ENCODE results near the gene MAP1LC3C.

The MAP1LC3C gene

DNA sequence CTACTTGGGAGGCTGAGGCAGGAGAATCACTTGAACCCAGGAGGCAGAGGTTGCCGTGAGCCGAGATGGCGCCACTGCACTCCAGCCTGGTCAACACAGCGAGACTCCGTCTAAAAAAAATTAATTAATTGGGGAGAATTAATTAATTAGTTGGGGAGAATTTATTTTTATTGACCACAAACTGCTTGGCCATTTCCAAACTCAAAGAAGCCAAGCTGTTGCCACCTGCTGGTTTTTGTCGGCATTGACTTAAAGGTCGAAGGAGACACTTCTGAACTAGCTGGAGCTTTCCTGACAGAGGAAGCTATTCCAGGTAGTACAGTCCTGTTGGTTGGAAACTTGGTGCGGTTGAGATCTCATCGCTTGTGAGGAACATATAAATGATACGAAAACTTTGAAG is 13.1 kb downstream of the MAP1LC3C start:
- Histone ChIP-seq H3K4me1 (ENCODE audit: control insufficient read depth, insufficient read depth, low read length) (no peaks in the 10 kb centered on the region), H3K4me3 (ENCODE audit: low read length) (no peak overlapping the region), H3K9me3 (ENCODE audit: control insufficient read depth, low read length) (no peaks in the 10 kb centered on the region), H3K9ac (ENCODE audit: low read length) (no peak overlapping the region), H3K27me3 (ENCODE audit: control insufficient read depth, insufficient read depth, low read length) (no peaks in the 10 kb centered on the region), H3K36me3 (ENCODE audit: control insufficient read depth, insufficient read depth, low read length) (no peaks in the 10 kb centered on the region)

DNA sequence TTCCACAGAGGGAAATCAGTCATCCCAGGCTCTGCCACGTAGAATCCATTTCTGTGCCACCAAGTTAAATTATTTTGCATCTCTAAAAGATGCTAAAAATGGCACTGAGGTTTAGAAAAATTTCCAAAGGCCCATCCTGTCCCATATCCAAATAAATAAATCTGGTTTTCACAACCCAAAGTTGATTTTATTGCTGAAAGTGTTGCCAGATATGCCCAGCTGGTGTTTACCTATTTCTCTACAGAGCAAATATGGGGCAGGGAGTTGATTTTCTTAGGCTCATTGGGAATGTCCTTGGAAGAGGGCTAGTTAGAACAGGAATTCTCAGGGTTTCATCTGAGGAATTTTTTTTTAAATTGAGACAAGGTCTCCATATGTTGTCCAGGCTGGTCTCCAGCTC is 19.0 kb downstream of the MAP1LC3C start:
- Histone ChIP-seq H3K9ac (ENCODE audit: low read length) (no peak overlapping the region), H3K9me3 (ENCODE audit: control insufficient read depth, low read length) (no peaks in the 10 kb centered on the region), H3K27me3 (ENCODE audit: control insufficient read depth, insufficient read depth, low read length) (no peaks in the 10 kb centered on the region), H3K36me3 (ENCODE audit: control insufficient read depth, insufficient read depth, low read length) (no peaks in the 10 kb centered on the region), H3K4me3 (ENCODE audit: low read length) (no peak overlapping the region), H3K4me1 (ENCODE audit: control insufficient read depth, insufficient read depth, low read length) (no peaks in the 10 kb centered on the region)

DNA sequence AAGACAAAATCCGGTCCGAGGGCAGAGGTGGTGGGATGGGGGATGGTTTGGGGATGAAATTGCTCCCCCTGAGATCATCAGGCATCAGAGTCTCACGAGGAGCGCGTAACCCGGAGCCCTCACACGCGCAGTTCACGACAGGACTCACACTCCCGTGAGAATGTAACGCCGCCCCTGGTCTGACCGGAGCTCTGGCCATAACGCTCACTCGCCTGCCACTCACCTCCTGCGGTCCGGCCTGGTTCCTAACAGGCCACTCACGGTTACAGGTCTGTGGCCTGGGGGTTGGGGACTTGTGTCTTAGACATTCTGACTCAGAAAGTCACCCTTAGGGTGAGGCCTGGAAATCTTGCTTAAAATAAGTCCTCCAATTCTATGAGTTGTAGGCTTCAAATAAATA is 19.8 kb downstream of the MAP1LC3C start:
- Histone ChIP-seq H3K4me1 (ENCODE audit: control insufficient read depth, insufficient read depth, low read length) (no peaks in the 10 kb centered on the region), H3K36me3 (ENCODE audit: control insufficient read depth, insufficient read depth, low read length) (no peaks in the 10 kb centered on the region), H3K27me3 (ENCODE audit: control insufficient read depth, insufficient read depth, low read length) (no peaks in the 10 kb centered on the region), H3K4me3 (ENCODE audit: low read length) (no peak overlapping the region), H3K9me3 (ENCODE audit: control insufficient read depth, low read length) (no peaks in the 10 kb centered on the region), H3K9ac (ENCODE audit: low read length) (no peak overlapping the region)

DNA sequence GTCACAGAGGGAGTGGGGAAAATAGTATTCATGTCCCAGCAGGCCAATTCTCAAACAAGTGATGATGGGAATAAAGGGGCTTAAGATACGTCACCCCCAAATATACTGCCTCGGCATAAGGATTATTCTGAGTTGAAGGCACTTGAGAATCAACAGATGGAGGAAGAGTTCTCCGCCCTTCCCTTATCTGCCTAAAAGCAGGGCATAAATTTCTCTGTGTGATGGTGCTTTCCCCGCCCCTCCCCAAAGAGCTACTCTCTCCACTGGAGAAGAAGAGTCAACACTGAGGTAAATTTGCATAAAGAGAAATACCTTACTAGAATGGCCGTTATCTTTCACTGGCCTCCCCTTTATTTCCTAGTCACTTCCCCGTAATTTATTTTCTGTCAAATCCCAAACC is 22.7 kb downstream of the MAP1LC3C start:
- no peaks in the 10 kb centered on the region for H3K9me3 ChIP-seq (ENCODE audit: control insufficient read depth, low read length)
- no peaks in the 10 kb centered on the region for H3K36me3 ChIP-seq (ENCODE audit: control insufficient read depth, insufficient read depth, low read length)
- no peaks in the 10 kb centered on the region for H3K4me1 ChIP-seq (ENCODE audit: control insufficient read depth, insufficient read depth, low read length)
- H3K27me3 ChIP-seq (ENCODE audit: control insufficient read depth, insufficient read depth, low read length) = no peaks in the 10 kb centered on the region
- no peak overlapping the region for H3K9ac ChIP-seq (ENCODE audit: low read length)
- H3K4me3 ChIP-seq (ENCODE audit: low read length) = no peak overlapping the region

DNA sequence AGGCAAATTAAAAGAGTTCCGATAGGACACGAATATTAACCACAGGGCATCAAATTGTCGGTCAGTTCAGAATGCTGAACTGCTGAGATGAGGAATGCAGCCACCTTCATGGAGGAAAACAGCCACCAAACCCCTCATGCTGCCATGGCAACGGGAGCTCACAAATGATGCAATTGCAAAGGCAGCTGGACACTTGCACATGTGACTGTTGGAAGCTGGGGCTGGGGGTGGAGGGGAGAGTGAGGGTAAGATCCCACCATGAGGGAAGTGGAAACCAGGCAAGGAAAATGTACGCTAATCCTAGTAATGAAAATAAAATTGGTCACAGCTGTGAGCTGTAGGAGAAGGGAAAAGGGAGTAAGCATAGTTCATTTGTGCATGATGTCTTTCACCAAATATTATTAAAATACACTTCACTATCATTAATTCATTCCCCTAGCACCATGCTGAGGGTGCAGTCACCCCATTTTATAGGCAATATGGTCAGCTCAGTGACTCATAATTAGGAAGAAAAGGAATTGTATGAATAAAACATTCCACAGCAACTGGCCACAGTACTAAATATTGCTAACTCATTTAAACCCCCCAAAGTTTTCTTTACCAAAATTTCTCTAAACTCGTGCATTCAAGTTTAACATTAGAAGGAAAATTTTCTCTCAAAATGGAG is 26.1 kb downstream of the MAP1LC3C start:
- Histone ChIP-seq H3K4me3 (ENCODE audit: low read length) (no peak overlapping the region), H3K27me3 (ENCODE audit: control insufficient read depth, insufficient read depth, low read length) (no peaks in the 10 kb centered on the region), H3K4me1 (ENCODE audit: control insufficient read depth, insufficient read depth, low read length) (no peaks in the 10 kb centered on the region), H3K36me3 (ENCODE audit: control insufficient read depth, insufficient read depth, low read length) (no peaks in the 10 kb centered on the region), H3K9ac (ENCODE audit: low read length) (no peak overlapping the region), H3K9me3 (ENCODE audit: control insufficient read depth, low read length) (no peaks in the 10 kb centered on the region)

DNA sequence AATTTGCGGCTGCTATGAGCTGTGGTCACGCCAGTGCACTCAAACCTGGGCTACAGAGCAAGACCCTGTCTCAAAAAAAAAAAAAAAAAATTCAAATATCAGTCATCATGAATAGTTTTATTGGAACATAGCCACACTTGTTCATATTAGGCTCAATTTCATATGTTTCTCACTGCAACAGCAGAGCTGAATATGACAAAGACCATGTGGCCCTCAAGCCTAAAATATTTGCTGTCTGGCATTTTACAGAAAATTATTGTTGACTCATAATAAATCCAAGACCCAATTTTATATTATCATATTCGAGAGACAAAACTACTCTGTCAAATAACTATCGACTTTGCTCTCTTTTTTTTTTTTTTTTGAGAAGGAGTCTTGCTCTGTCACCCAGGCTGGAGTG is 30.3 kb downstream of the MAP1LC3C start:
- no peaks in the 10 kb centered on the region for H3K9me3 ChIP-seq (ENCODE audit: control insufficient read depth, low read length)
- H3K4me3 ChIP-seq (ENCODE audit: low read length) = no peak overlapping the region
- H3K27me3 ChIP-seq (ENCODE audit: control insufficient read depth, insufficient read depth, low read length) = no peaks in the 10 kb centered on the region
- H3K36me3 ChIP-seq (ENCODE audit: control insufficient read depth, insufficient read depth, low read length) = no peaks in the 10 kb centered on the region
- H3K9ac ChIP-seq (ENCODE audit: low read length) = no peak overlapping the region
- no peaks in the 10 kb centered on the region for H3K4me1 ChIP-seq (ENCODE audit: control insufficient read depth, insufficient read depth, low read length)

DNA sequence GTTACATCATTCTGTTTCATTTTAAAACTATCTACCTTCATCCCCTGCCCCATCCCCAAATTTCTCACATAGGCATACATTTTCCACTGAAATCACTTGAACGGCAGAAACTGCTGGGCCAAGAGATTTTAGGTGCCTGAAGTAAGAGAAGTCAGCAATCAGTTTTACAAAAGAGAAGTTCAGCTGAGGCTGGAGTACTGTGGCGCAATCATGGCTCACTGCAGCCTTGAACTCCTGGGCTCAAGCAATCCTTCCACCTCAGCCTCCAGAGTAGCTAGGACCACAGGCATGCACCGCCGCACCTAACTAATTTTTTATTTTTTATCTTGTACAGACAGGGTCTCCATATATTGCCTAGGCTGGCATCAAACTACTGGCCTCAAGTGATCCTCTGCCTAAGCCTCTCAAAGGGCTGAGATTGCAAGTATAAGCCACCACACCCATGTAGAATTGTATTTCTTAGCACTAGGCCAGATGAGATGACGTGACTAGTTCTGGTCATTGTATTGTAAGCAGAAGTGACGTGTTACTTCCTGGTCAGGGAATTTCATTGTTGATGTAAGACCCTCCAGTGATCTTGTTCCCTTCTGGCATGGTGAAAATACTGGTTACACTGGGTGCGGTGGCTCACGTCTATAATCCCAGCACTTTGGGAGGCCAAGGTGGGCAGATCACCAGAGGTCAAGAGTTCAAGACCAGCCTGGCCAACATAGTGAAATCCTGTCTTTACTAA is 34.2 kb downstream of the MAP1LC3C start:
- no peaks in the 10 kb centered on the region for H3K9me3 ChIP-seq (ENCODE audit: control insufficient read depth, low read length)
- no peak overlapping the region for H3K4me3 ChIP-seq (ENCODE audit: low read length)
- no peaks in the 10 kb centered on the region for H3K4me1 ChIP-seq (ENCODE audit: control insufficient read depth, insufficient read depth, low read length)
- H3K36me3 ChIP-seq (ENCODE audit: control insufficient read depth, insufficient read depth, low read length) = no peaks in the 10 kb centered on the region
- no peak overlapping the region for H3K9ac ChIP-seq (ENCODE audit: low read length)
- no peaks in the 10 kb centered on the region for H3K27me3 ChIP-seq (ENCODE audit: control insufficient read depth, insufficient read depth, low read length)

DNA sequence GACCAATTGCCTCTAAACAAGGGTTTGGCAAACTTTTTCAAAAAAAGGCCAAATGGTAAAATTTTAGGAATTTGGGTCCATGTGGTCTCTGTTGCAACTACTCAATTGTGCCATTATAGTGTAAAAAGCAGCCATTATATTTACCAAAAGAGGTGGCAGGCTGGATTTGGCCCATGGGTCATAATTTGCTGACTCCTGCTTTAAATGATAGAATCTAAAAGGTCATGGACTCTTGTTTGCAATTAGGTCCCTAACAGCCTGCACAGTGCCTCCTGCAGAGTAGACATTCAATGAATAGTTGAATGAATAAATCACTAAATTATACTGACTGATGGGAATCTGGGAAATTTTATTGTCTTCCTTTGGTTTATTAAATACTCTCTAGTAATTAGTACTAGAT is 35.2 kb downstream of the MAP1LC3C start:
- Histone ChIP-seq H3K9ac (ENCODE audit: low read length) (no peak overlapping the region), H3K27me3 (ENCODE audit: control insufficient read depth, insufficient read depth, low read length) (no peaks in the 10 kb centered on the region), H3K4me3 (ENCODE audit: low read length) (no peak overlapping the region), H3K9me3 (ENCODE audit: control insufficient read depth, low read length) (no peaks in the 10 kb centered on the region), H3K4me1 (ENCODE audit: control insufficient read depth, insufficient read depth, low read length) (no peaks in the 10 kb centered on the region), H3K36me3 (ENCODE audit: control insufficient read depth, insufficient read depth, low read length) (no peaks in the 10 kb centered on the region)

DNA sequence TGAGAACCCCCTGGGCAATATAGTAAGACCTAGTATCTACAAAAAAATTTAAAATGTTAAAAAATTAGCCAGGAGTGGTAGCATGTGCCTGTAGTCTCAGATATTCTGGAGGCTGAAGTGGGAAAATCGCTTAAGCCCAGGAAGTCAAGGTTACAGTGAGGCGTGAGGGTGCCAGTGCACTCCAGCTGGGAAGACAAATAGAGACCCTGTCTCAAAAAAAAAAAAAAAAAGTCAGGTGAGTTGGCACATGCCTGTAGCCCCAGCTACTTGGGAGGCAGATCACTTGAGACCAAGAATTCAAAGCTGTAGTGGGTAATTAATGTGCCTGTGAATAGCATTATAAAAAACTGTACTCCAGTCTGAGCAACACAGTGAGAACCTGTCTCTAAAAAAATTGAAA is 36.7 kb downstream of the MAP1LC3C start:
- H3K27me3 ChIP-seq (ENCODE audit: control insufficient read depth, insufficient read depth, low read length) = no peaks in the 10 kb centered on the region
- H3K4me3 ChIP-seq (ENCODE audit: low read length) = no peak overlapping the region
- no peaks in the 10 kb centered on the region for H3K9me3 ChIP-seq (ENCODE audit: control insufficient read depth, low read length)
- H3K36me3 ChIP-seq (ENCODE audit: control insufficient read depth, insufficient read depth, low read length) = no peaks in the 10 kb centered on the region
- no peaks in the 10 kb centered on the region for H3K4me1 ChIP-seq (ENCODE audit: control insufficient read depth, insufficient read depth, low read length)
- no peak overlapping the region for H3K9ac ChIP-seq (ENCODE audit: low read length)

DNA sequence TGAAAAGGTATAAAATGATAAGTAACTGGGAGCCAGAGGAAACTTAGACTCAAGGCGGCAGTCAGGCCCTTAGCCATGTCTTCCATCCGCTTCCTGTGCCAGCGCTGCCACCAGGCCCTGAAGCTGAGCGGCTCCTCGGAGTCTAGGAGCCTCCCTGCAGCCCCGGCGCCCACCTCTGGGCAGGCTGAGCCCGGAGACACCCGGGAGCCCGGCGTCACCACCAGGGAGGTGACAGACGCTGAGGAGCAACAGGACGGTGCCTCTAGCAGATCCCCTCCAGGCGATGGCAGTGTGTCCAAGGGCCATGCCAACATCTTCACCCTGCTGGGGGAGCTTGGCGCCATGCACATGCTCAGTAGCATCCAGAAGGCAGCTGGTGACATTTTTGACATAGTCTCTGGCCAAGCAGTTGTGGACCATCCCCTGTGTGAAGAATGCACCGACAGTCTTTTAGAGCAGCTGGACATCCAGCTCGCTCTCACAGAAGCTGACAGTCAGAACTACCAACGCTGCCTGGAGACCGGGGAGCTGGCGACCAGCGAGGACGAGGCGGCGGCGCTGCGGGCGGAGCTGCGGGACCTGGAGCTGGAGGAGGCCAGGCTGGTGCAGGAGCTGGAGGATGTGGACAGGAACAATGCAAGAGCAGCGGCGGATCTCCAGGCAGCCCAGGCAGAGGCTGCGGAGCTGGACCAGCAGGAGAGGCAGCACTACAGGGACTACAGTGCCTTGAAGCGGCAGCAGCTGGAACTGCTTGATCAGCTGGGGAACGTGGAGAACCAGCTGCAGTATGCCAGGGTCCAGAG is 41.0 kb downstream of the MAP1LC3C start, which contains the start of gene BECN2:
Gene BECN2 (plus strand): TSS at position 76 of the 803 bp plus-strand sequence. CDS start 0 bp downstream, at position 76.
- H3K9me3 ChIP-seq (ENCODE audit: control insufficient read depth, low read length) = no peaks in the 10 kb centered on the region
- no peak within 1 kb of the TSS for H3K9ac ChIP-seq (ENCODE audit: low read length)
- no peaks in the 10 kb centered on the region for H3K27me3 ChIP-seq (ENCODE audit: control insufficient read depth, insufficient read depth, low read length)
- no peaks in the 10 kb centered on the region for H3K4me1 ChIP-seq (ENCODE audit: control insufficient read depth, insufficient read depth, low read length)
- no peaks in the 10 kb centered on the region for H3K36me3 ChIP-seq (ENCODE audit: control insufficient read depth, insufficient read depth, low read length)
- no peak within 1 kb of the TSS for H3K4me3 ChIP-seq (ENCODE audit: low read length)

DNA sequence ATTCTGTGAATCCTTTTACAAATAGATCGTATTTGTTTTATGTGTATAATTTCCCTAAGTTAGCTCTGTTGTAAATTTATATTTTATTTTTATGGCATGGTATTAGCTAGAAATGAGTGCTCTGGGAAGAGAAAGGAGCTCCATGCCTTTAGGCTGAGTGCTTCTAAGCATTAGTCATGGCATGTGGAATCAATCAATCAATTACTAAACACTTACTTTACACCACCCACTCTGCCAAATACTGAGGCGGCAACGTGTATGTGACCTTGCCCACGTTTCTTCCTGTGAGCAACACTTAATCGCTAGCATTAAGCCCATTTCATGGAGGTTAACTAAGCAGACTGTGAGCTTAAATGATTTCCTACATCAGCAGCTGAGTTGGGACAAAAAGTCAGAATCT is 48.5 kb downstream of the MAP1LC3C start:
- no peaks in the 10 kb centered on the region for H3K9me3 ChIP-seq (ENCODE audit: control insufficient read depth, low read length)
- no peak overlapping the region for H3K9ac ChIP-seq (ENCODE audit: low read length)
- no peaks in the 10 kb centered on the region for H3K36me3 ChIP-seq (ENCODE audit: control insufficient read depth, insufficient read depth, low read length)
- H3K27me3 ChIP-seq (ENCODE audit: control insufficient read depth, insufficient read depth, low read length) = no peaks in the 10 kb centered on the region
- no peaks in the 10 kb centered on the region for H3K4me1 ChIP-seq (ENCODE audit: control insufficient read depth, insufficient read depth, low read length)
- H3K4me3 ChIP-seq (ENCODE audit: low read length) = no peak overlapping the region

DNA sequence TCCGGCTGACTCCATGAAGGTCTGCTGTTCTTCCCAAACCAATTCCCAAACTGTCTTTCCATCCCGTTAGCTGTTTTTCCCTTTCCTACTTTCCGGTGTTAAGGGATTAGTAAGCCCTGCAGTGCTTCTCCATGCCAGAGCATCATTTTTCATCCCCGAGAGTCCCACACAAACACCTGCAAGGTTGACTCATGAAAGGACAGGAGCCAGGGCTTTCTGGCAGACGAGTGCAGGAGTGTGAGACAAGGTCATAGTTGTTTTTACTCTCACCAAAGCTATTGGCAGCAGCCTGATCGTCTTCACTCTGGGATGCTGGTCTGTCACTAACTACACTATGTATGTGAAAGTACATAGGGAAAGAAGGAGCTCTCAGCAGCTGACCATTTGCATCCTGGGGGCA is 51.5 kb downstream of the MAP1LC3C start:
- Histone ChIP-seq H3K27me3 (ENCODE audit: control insufficient read depth, insufficient read depth, low read length) (no peaks in the 10 kb centered on the region), H3K4me1 (ENCODE audit: control insufficient read depth, insufficient read depth, low read length) (no peaks in the 10 kb centered on the region), H3K4me3 (ENCODE audit: low read length) (no peak overlapping the region), H3K9ac (ENCODE audit: low read length) (no peak overlapping the region), H3K9me3 (ENCODE audit: control insufficient read depth, low read length) (no peaks in the 10 kb centered on the region), H3K36me3 (ENCODE audit: control insufficient read depth, insufficient read depth, low read length) (no peaks in the 10 kb centered on the region)
